Activated CD4-positive, alpha-beta T cell treated with anti-CD3 and anti-CD28 coated beads, Interleukin-2, amount 10 ng/mL, durations not matched to agents 24 days and 14 days (primary cell): ENCODE results near the gene BBS10. TPM values are rescaled to one million over a fixed set of nuclear protein-coding genes. Genes with fewer than 3 reads are reported as not detected.
"Not testable (repeated sequence)": the region's sequence is repeated elsewhere in the genome, so short reads cannot be mapped to it uniquely, and the experiment has no call there.

Source experiments
- DNase-seq: peaks from one replicate; pipeline ENCODE4 v3.0.0; 2022
- H3K27ac Mint-ChIP-seq: one replicate; pipeline ENCODE4 v1.8.0; 2022; ENCODE audit warnings: mild to moderate bottlenecking, mixed read lengths
- H3K27me3 Mint-ChIP-seq: one replicate; pipeline ENCODE4 v1.8.0; 2022; ENCODE audit warnings: mixed read lengths
- H3K36me3 Mint-ChIP-seq: one replicate; pipeline ENCODE4 v1.8.0; 2022; ENCODE audit warnings: low read depth, mild to moderate bottlenecking, mixed read lengths
- H3K4me1 Mint-ChIP-seq: one replicate; pipeline ENCODE4 v1.8.0; 2021; ENCODE audit warnings: mixed read lengths
- H3K4me3 Mint-ChIP-seq: one replicate; pipeline ENCODE4 v1.8.0; 2022; ENCODE audit warnings: mild to moderate bottlenecking, moderate library complexity, mixed read lengths
- H3K9me3 Mint-ChIP-seq: one replicate; pipeline ENCODE4 v1.8.0; 2021; ENCODE audit warnings: mixed read lengths
- intact Hi-C: fragments of 100-400 bp; cut with micrococcal nuclease; formaldehyde crosslinking; loops from one replicate; pipeline ENCODE4 v1.15.1; 2023
- total RNA-seq: library from RNA; stranded (reverse); gene quantifications from 2 replicates; pipeline ENCODE4 v1.2.3, GENCODE V29; 2022

BBS10 gene
- total RNA-seq, 1 donor from 2014 or later = 3.8 TPM

GRCh38 chr12:76356071-76356470, 7.9 kb upstream of the BBS10 start:
- H3K9me3 Mint-ChIP-seq = no peaks in the 10 kb centered on the region
- intact Hi-C loops = no loop called here
- no peak overlapping the region for H3K4me3 Mint-ChIP-seq

GRCh38 chr12:76346798-76347420, 1.3 kb downstream of the BBS10 start:
- H3K4me1 Mint-ChIP-seq = peaks cover 23% of the 10 kb centered on the region
- no peak for DNase-seq
- no peaks in the 10 kb centered on the region for H3K9me3 Mint-ChIP-seq
- H3K4me3 Mint-ChIP-seq = peak overlapping the region; percentile 97
- no peak overlapping the region for H3K27ac Mint-ChIP-seq
- peaks cover 11% of the 10 kb centered on the region for H3K36me3 Mint-ChIP-seq
- intact Hi-C loops = loop anchor here (1.0 to 10.0 kb wide), 10 partner anchors 189 to 1015 kb away; partner anchors contain the start of genes CAPS2, GLIPR1L1, KRR1 and NAP1L1
- H3K27me3 Mint-ChIP-seq = peaks cover under 1% of the 10 kb centered on the region

More at GRCh38 chr12:76356071-76356470, 7.9 kb upstream of the BBS10 start:
- H3K4me1 Mint-ChIP-seq = no peaks in the 10 kb centered on the region
- no peak overlapping the region for H3K27ac Mint-ChIP-seq
- H3K27me3 Mint-ChIP-seq = no peaks in the 10 kb centered on the region
- DNase-seq = no peak
- H3K36me3 Mint-ChIP-seq = peaks cover 30% of the 10 kb centered on the region

- H3K4me3 Mint-ChIP-seq = no peak overlapping the region
- peak overlapping the region; percentile 21 for H3K27ac Mint-ChIP-seq
- peaks cover 5% of the 10 kb centered on the region for H3K27me3 Mint-ChIP-seq
- H3K36me3 Mint-ChIP-seq = peaks cover 11% of the 10 kb centered on the region
- no peak for DNase-seq
- intact Hi-C loops = loop anchor here (5.0 to 10.0 kb wide), 6 partner anchors 239 to 1014 kb away; partner anchors contain the start of genes CAPS2, GLIPR1L1 and PHLDA1
- H3K4me1 Mint-ChIP-seq = peaks cover 25% of the 10 kb centered on the region
- no peaks in the 10 kb centered on the region for H3K9me3 Mint-ChIP-seq
Measured at GRCh38 chr12:76346236-76346635, 2.0 kb downstream of the BBS10 start.

- intact Hi-C loops = loop anchor here (5.0 to 10.0 kb wide), 6 partner anchors 239 to 1013 kb away; partner anchors contain the start of genes CAPS2, GLIPR1L1 and PHLDA1
- Mint-ChIP-seq H3K4me1 (peaks cover 25% of the 10 kb centered on the region), H3K27me3 (peaks cover 7% of the 10 kb centered on the region), H3K27ac (no peak overlapping the region), H3K36me3 (peaks cover 11% of the 10 kb centered on the region), H3K4me3 (no peak overlapping the region), H3K9me3 (no peaks in the 10 kb centered on the region)
- DNase-seq = no peak
Measured at GRCh38 chr12:76345569-76345968, 2.6 kb downstream of the BBS10 start.

GRCh38 chr12:76341436-76342030, 6.7 kb downstream of the BBS10 start:
- H3K4me3 Mint-ChIP-seq = no peak overlapping the region
- intact Hi-C loops = loop anchor here (10.0 kb wide), 3 partner anchors 243 to 433 kb away; no protein-coding TSS in a partner anchor

GRCh38 chr12:76340680-76341435, 7.4 kb downstream of the BBS10 start:
- peaks cover 5% of the 10 kb centered on the region for H3K4me1 Mint-ChIP-seq
- H3K36me3 Mint-ChIP-seq = peaks cover 1% of the 10 kb centered on the region
- peaks cover 14% of the 10 kb centered on the region for H3K27me3 Mint-ChIP-seq
- H3K27ac Mint-ChIP-seq = no peak overlapping the region
- no peak overlapping the region for H3K4me3 Mint-ChIP-seq
- H3K9me3 Mint-ChIP-seq = no peaks in the 10 kb centered on the region
- intact Hi-C loops = loop anchor here (10.0 kb wide), 3 partner anchors 244 to 434 kb away; no protein-coding TSS in a partner anchor
- no peak for DNase-seq

More at GRCh38 chr12:76341436-76342030, 6.7 kb downstream of the BBS10 start:
- Mint-ChIP-seq H3K9me3 (no peaks in the 10 kb centered on the region), H3K36me3 (peaks cover 5% of the 10 kb centered on the region), H3K27me3 (peaks cover 14% of the 10 kb centered on the region), H3K4me1 (peaks cover 9% of the 10 kb centered on the region), H3K27ac (no peak overlapping the region)
- DNase-seq = no peak

- DNase-seq = no peak
- Mint-ChIP-seq H3K4me1 (peaks cover 5% of the 10 kb centered on the region), H3K9me3 (no peaks in the 10 kb centered on the region), H3K27me3 (peaks cover 19% of the 10 kb centered on the region), H3K36me3 (no peaks in the 10 kb centered on the region), H3K4me3 (no peak overlapping the region), H3K27ac (no peak overlapping the region)
- intact Hi-C loops = no loop called here
Measured at GRCh38 chr12:76337583-76337982, 10.6 kb downstream of the BBS10 start.

GRCh38 chr12:76332606-76333005, 15.6 kb downstream of the BBS10 start:
- Mint-ChIP-seq H3K36me3 (no peaks in the 10 kb centered on the region), H3K9me3 (no peaks in the 10 kb centered on the region), H3K4me3 (no peak overlapping the region), H3K27me3 (peaks cover 19% of the 10 kb centered on the region), H3K4me1 (no peaks in the 10 kb centered on the region), H3K27ac (no peak overlapping the region)
- no peak for DNase-seq
- intact Hi-C loops = no loop called here

- intact Hi-C loops = no loop called here
- Mint-ChIP-seq H3K27me3 (peaks cover 19% of the 10 kb centered on the region), H3K4me1 (no peaks in the 10 kb centered on the region), H3K36me3 (no peaks in the 10 kb centered on the region), H3K27ac (no peak overlapping the region), H3K9me3 (no peaks in the 10 kb centered on the region), H3K4me3 (no peak overlapping the region)
- no peak for DNase-seq
Measured at GRCh38 chr12:76329606-76330005, 18.6 kb downstream of the BBS10 start.

GRCh38 chr12:76329159-76329558, 19.1 kb downstream of the BBS10 start:
- Mint-ChIP-seq H3K9me3 (no peaks in the 10 kb centered on the region), H3K36me3 (no peaks in the 10 kb centered on the region), H3K27me3 (peaks cover 19% of the 10 kb centered on the region), H3K4me3 (no peak overlapping the region), H3K4me1 (no peaks in the 10 kb centered on the region), H3K27ac (no peak overlapping the region)
- intact Hi-C loops = no loop called here
- DNase-seq = no peak

- DNase-seq, H3K27me3 Mint-ChIP-seq, H3K36me3 Mint-ChIP-seq, H3K27ac Mint-ChIP-seq, H3K4me1 Mint-ChIP-seq, H3K4me3 Mint-ChIP-seq, H3K9me3 Mint-ChIP-seq, intact Hi-C loops: not testable (repeated sequence)
Measured at GRCh38 chr12:76319595-76320319, 28.5 kb downstream of the BBS10 start.

- H3K27ac Mint-ChIP-seq = no peak overlapping the region
- no peaks in the 10 kb centered on the region for H3K9me3 Mint-ChIP-seq
- H3K4me1 Mint-ChIP-seq = no peaks in the 10 kb centered on the region
- no peak for DNase-seq
- intact Hi-C loops = no loop called here
- no peaks in the 10 kb centered on the region for H3K36me3 Mint-ChIP-seq
- no peak overlapping the region for H3K4me3 Mint-ChIP-seq
- peaks cover 9% of the 10 kb centered on the region for H3K27me3 Mint-ChIP-seq
Measured at GRCh38 chr12:76318773-76319594, 29.2 kb downstream of the BBS10 start.

- no peak for DNase-seq
- H3K4me3 Mint-ChIP-seq = no peak overlapping the region
- peaks cover 9% of the 10 kb centered on the region for H3K27me3 Mint-ChIP-seq
- no peak overlapping the region for H3K27ac Mint-ChIP-seq
- intact Hi-C loops = no loop called here
- no peaks in the 10 kb centered on the region for H3K36me3 Mint-ChIP-seq
- H3K9me3 Mint-ChIP-seq = no peaks in the 10 kb centered on the region
- H3K4me1 Mint-ChIP-seq = no peaks in the 10 kb centered on the region
Measured at GRCh38 chr12:76317976-76318375, 30.2 kb downstream of the BBS10 start.
